Hepatic stellate cell (primary cell): ENCODE data around the gene GNB1L.
A peak's percentile ranks its signal among the peaks of the same experiment; 100 is the strongest.
"Not testable (repeated sequence)": the region's sequence is repeated elsewhere in the genome, so short reads cannot be mapped to it uniquely, and the experiment has no call there.

Source experiments
- DNase-seq: peaks from one replicate; pipeline ENCODE4 v3.0.0; 2011; ENCODE audit warnings: low spot score

GNB1L gene

GRCh38 chr22:19795617-19796008, 59.1 kb downstream of the GNB1L start:
- no peak for DNase-seq

- DNase-seq = no peak
Measured at GRCh38 chr22:19793661-19794310, 60.9 kb downstream of the GNB1L start.

- no peak for DNase-seq
Measured at GRCh38 chr22:19793161-19793560, 61.5 kb downstream of the GNB1L start.

- DNase-seq = not testable (repeated sequence)
Measured at GRCh38 chr22:19792383-19792896, 62.2 kb downstream of the GNB1L start.

- DNase-seq = no peak
Measured at GRCh38 chr22:19791894-19792293, 62.8 kb downstream of the GNB1L start.

GRCh38 chr22:19791243-19791642, 63.4 kb downstream of the GNB1L start:
- no peak for DNase-seq

- no peak for DNase-seq
Measured at GRCh38 chr22:19789828-19790227, 64.8 kb downstream of the GNB1L start.

GRCh38 chr22:19789406-19789805, 65.3 kb downstream of the GNB1L start:
- DNase-seq = no peak

- DNase-seq = no peak
Measured at GRCh38 chr22:19788661-19789225, 65.9 kb downstream of the GNB1L start.

GRCh38 chr22:19787849-19788141, 66.9 kb downstream of the GNB1L start:
- DNase-seq = no peak

- DNase-seq = no peak
Measured at GRCh38 chr22:19786959-19787848, 67.5 kb downstream of the GNB1L start.

GRCh38 chr22:19786264-19786585, 68.4 kb downstream of the GNB1L start:
- no peak for DNase-seq

- DNase-seq = no peak
Measured at GRCh38 chr22:19785461-19786263, 69.0 kb downstream of the GNB1L start.

- DNase-seq = no peak
Measured at GRCh38 chr22:19784384-19785175, 70.1 kb downstream of the GNB1L start.

- no peak for DNase-seq
Measured at GRCh38 chr22:19783586-19784383, 70.9 kb downstream of the GNB1L start.

GRCh38 chr22:19782533-19782932, 72.1 kb downstream of the GNB1L start:
- DNase-seq = no peak

- DNase-seq = no peak
Measured at GRCh38 chr22:19779685-19780268, 74.9 kb downstream of the GNB1L start.

- DNase-seq = no peak
Measured at GRCh38 chr22:19779011-19779421, 75.7 kb downstream of the GNB1L start.

- DNase-seq = not testable (repeated sequence)
Measured at GRCh38 chr22:19777192-19777591, 77.5 kb downstream of the GNB1L start.

GRCh38 chr22:19776433-19777031, 78.1 kb downstream of the GNB1L start:
- peak; percentile 76 for DNase-seq
